T47D (cell line): Measurements from ENCODE around the gene AOC3.
"Not testable (repeated sequence)": the region's sequence is repeated elsewhere in the genome, so short reads cannot be mapped to it uniquely, and the experiment has no call there.

Experiments used
- DNase-seq, 2 experiments: peaks; one replicate each; pipeline versions ENCODE4 v3.0.0 to v3.0.0-alpha.2; 2011 to 2012; ENCODE audit warnings: low read depth in 1 of 2, low spot score in 1 of 2
- JUND ChIP-seq: IDR thresholded peaks from 2 replicates; pipeline ENCODE4 v1.6.1; 2012; ENCODE audit warnings: low read depth
- in situ Hi-C: cut with HindIII; loops from 2 replicates; pipeline ENCODE4 v1.10.0; 2016; ENCODE audit warnings: low sequenced_read_pairs, low pct_unique_long_range_greater_than_20kb

Gene AOC3

DNA sequence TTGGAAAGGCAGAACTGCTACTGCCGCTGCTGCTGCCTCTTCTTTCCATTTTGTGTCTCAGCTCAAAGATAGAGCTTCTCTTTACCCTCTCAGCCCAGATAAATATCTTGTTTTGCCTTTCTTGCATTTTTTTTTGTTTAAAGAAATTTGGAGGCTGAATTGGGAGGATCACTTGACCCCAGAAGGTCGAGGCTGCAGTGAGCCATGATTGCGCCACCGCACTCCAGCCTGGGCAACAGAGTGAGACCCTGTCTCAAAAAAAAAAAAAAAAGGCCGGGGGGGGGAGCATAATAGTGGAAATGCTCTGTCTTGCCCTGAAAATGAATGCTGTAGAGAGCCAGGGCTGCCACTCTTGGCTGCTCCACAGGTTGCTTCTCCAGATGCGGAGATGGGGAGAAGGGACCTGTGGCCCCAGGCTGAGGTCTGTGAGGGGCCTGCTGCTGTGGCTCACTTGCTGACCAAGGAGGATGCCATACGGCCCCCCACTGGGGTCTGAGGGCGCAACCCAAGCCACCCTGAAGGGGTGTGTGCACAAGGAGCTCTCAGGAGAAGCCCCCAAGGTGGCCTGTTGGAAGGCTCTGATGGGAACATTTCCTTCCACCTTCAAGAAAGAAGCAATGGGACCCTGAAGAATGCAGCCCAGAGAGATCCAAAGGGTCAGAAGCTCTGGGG lies 28.1 kb downstream of the AOC3 start:
- no peak for TF ChIP-seq JUND
- in situ Hi-C loops, result no loop called here
- no peak for DNase-seq

DNA sequence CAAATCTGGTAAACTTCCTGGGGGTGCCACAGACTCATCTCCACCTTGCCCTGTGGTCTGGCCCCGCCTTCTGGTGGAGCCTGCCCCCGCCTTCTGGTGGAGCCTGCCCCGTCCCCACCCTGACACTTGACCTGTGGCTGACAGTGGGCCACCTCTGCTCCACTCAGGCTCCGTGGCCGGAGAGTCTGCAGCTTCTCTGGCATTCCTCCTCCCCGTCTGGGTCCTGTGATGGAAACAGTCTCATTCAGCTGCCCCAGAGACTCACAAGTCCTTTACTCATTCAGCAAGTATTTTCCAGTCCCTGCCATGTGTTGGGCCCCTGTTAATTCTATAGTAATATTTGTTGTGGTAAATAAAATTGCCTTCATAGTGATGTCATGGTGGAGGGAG lies 28.6 kb downstream of the AOC3 start:
- no peak for TF ChIP-seq JUND
- DNase-seq, result no peak
- in situ Hi-C loops, result no loop called here

DNA sequence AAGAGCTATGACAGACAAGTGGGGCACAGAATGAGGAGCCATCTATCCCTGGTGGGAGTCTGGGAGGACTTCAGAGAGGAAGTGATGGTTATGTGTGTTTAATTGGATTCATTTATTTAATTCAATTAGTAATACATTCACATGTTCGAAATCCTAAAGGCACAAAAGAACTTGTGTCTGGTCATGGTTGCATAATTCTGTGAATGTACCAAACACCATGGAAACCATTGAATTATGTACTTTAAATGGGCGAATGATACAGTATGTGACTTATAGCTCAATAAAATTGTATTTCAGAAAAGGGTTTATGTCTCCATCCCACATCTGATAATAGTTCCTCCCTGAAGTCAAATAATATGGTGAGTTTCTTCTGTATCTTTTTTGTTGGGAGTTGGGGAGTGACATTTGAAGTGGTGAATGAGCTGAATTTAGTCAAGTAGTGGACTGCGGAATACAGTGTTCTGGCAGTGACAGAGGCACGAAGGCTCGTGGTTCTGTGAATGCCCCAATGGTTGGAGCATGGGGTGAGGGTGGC lies 29.8 kb downstream of the AOC3 start:
- no peak for DNase-seq
- no peak for TF ChIP-seq JUND
- in situ Hi-C loops, result no loop called here

DNA sequence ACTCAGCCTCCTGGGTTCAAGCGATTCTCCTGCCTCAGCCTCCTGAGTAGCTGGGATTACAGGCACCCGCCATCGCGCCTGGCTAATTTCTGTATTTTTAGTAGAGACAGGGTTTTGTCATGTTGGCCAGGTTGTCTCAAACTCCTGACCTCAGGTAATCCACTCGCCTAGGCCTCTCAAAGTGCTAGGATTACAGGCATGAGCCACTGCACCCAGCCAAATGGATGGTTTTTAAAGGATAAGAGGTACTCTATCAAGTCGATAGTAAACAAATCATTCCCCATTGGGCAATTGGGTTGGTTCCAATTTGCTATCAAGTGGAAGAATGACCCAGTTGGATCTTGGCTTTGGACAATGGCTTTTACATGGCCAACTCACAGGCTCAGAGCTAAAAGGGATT lies 30.7 kb downstream of the AOC3 start:
- in situ Hi-C loops, DNase-seq: not testable (repeated sequence)

DNA sequence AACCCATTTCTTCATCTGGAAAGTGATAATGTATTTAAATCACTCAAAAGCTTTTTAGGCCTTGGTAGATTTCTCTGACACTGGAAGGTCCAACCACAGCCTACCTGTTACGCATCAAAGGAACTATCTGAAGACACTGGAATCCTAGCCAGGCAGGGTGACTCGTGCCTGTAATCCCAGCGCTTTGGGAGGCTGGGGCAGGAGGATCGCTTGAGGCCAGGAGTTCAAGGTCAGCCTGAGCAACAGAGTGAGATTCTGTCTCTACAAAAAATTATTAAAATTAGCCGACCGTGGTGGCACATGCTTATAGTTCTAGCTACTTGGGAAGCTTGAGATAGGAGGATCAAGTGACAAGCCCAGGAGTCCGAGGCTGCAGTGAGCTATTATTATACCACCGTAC lies 31.2 kb downstream of the AOC3 start:
- DNase-seq, result no peak
- in situ Hi-C loops, result no loop called here
- TF ChIP-seq JUND, result no peak

DNA sequence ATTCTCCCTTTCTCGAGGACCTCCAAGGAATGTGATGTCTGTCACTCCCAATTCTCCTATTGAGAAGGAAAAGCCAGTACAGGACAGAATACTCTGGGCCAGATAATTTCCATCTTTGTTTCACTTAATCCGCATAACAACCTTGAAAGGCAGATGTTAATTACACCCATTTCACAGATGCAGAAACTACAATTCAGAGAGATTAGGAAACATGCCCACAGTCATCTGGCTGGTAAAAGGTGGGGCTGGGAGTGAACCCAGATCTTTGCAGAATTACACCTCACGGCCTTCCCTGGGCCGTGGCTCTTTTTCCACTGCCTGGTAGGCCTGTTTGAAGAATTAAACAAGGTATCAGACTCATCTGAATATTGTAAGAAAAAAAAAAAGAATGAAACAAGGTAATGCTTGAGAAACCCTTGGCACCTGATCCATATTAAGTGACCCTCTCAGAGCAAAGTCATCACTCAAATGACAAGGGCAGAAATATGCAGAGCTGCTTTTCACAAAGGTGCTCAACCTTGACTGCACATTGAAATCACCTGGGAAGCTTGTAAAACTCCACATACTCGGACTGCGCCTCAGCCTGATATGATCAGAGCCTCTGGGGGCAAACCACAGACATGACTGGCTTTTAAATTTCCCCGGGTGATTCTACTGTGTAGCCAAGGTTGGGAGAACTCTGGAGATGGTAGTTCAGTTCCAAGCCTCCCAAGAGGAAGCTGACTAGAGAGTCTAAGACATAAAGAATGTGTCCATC lies 33.0 kb downstream of the AOC3 start:
- in situ Hi-C loops, result no loop called here
- TF ChIP-seq JUND, result no peak
- DNase-seq, result peak; percentile 39 to 57

DNA sequence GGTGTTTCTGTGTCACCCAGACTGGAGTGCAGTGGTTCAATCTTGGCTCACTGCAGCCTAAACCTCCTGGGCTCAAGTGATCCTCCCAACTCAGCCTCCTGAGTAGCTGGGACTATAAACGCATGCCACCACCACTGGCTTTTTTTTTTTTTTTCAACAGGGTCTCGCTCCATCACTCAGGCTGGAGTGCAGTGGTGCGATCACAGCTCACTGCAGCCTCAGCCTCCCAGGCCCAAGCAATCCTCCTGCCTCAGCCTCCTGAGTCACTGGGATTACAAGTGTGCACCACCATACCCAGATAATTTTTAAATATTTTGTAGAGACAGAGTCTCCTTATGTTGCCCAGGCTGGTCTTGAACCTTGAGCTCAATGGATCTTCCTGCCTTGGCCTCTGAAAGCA lies 34.8 kb downstream of the AOC3 start:
- DNase-seq, in situ Hi-C loops: not testable (repeated sequence)

DNA sequence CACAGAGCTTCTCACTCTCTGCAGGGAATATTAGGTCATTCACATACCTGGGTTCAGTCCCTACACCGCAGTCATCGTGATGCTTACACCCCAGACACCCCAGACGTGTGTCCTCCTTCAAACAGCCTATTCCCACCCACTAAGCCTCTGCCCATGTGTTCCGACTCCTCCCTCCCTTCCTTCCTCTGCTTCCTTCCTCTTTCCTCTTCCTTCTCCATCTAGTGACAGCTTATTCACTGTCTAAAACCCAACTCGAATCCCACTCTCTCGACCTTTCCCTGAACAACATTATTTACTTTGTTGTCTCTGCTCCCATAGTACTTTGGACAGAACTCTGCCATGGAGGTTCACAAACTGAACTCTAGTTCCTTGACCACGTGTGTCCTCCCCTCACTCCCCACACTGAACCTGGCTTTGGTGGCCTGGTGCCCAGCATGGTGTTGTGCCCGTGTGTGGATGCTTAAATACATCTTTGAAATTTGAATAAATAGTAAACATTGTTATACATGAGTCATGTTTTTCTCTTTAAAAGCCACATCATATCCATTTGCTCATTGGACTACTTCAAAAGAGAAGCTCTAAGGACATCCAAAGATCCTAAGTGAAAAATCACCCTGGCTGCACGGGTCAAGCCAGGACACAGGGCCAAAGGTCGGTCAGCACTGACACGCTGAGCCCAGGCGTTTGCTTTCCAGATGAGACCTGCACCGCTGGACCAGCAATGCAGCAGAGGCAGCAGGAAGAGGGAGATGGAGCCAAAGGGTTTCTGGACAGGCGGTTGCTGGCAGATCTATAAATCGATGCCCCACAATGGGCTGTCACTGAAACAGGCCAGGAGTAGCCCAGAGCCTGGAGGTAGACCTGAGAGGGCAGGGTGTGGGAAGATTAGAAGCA lies 35.5 kb downstream of the AOC3 start:
- in situ Hi-C loops, result no loop called here
- no peak for DNase-seq
- no peak for TF ChIP-seq JUND

DNA sequence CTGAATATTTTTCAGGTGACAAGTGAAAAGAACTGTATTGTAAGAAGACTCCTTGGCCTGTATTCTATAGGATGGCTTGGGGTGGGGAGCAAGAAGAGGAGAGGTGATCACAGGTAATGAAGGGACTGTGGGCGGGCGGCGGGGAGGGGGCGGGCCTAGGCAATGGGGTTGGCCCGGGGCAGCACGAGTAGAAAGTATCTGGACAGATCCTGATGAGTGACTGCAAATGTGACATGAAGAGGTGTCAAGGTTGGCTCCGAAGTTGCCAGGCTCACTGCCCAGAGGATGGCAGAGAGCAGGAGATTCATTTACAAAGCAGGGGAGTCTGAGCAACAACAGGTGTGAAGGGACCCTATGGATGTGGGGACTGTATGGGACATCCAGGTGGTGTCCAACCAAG lies 38.8 kb downstream of the AOC3 start:
- no peak for TF ChIP-seq JUND
- in situ Hi-C loops, result no loop called here
- DNase-seq, result no peak

DNA sequence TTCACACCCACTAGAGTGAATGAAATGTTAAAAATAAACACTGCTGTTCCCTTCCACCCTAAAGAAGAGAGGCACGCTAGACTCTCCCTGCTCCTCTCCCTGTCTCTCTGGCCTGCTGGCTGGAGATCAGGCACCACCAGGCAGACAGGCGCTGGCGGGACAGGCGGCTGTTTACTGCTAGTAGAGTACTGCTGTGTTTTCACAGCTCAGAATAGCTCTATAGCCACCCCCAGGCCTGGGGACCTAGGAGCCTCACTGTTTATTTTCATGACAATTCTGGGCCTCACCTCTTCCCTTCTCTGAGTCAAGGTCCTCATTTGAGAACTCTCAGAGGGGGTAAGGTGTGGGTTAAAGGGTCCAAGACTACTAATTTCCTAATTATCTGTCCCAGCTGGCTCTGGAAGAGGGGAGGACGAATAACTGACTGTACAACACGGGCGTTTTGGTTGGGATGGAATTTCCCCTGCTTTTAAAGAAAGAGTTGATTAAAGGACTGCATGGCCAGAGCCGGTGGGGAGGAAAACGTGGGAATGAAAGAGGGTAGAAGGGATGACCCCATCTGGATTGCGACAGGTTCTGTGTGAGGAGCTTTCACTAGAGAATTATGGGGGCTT lies 40.6 kb downstream of the AOC3 start:
- TF ChIP-seq JUND, result no peak
- no peak for DNase-seq
- in situ Hi-C loops, result no loop called here

DNA sequence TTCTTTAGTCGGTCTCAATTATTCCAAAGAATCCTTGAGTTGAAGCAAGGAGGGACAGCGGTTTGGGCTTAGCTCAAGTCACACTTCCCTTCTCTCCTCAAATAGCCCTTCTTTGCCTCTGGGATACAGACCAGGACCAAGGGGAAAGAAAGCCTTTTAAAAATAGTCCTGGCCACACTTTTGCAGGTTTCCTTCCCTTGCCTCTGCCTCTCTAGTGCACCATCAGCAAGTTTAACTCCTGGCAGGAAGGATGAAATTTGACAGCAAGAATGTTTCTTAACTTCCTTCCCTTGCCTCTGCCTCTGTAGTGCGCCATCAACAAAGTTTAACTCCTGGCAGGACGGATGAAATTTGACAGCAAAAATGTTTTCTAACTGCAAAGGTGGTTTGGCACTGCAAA lies 42.4 kb downstream of the AOC3 start:
- in situ Hi-C loops, result no loop called here
- no peak for TF ChIP-seq JUND
- no peak for DNase-seq

DNA sequence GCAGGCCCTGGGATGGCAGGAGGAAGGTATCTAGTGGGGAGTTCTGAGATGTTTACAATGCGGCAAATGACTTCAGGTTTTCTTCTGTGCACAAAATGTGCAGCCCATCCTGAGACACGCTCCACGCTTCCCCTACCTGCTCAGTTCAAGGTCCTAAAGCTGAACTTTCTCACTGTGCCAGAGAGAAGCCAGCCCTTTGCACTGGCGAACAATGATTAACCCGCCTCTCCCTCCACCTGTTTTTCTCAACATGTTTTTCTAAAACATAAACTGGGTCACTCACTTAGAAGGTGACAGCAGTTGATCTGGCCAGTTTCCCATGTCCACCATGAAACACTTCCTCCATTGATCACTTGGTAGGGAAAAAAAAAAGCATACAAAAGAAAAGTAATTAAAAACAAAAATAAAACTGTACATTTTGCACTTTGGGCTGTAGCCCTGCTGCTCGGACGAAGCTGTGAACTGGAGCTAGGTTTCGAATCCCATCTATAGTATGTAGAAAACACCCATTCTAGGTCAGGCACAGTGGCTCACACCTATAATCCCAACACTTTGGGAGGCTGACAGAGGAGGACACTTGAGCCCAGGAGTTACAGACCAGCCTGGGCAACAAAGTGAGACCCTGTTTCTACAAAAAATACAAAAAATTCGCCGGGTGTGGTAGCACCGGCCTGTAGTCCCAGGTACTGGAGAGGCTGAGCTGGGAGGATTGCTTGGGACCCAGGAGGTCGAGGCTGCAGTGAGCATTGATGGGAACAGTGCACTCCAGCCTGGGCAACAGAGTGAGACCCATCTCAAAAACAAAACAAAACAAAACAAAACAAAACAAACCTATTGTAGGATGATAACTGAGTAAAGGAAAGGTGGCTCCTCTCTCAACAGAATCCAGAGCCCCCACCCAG lies 43.5 kb downstream of the AOC3 start:
- in situ Hi-C loops, result no loop called here
- no peak for DNase-seq
- no peak for TF ChIP-seq JUND
